GM12878 (cell line): ENCODE results near the gene ZNF735. TPM values are rescaled to one million over a fixed set of nuclear protein-coding genes. Genes with fewer than 3 reads are reported as not detected.

Experiments
- ATAC-seq: fragments of 200-7000 bp; cut with Tn5 transposase; 3 replicates; pipeline ENCODE4 v1.9.1; 2020; ENCODE audit warnings: mild to moderate bottlenecking, moderate library complexity
- BruUV-seq: library from RNA; stranded (reverse); fragments of 400-500 nt; replicated peaks from 2 replicates; lab custom pipeline; 2021; lab: Mats Ljungman, UMichigan
- CTCF ChIA-PET: fragments of 300-600 bp; sonication (Branson Sonifier 250); formaldehyde crosslinking; extraction: SDS; loops from one replicate; lab custom pipeline; 2021; ENCODE audit warnings: inconsistent platforms; lab: Yijun Ruan, JAX
- POLR2A ChIA-PET: fragments of 350-600 bp; formaldehyde crosslinking; extraction: SDS; loops from one replicate; lab custom pipeline; 2021; ENCODE audit warnings: inconsistent platforms; lab: Charles Lee
- RAD21 ChIA-PET: fragments of 300-600 bp; sonication (Branson Sonifier 250); formaldehyde crosslinking; loops from one replicate; lab custom pipeline; 2023; ENCODE audit warnings: antibody characterized with exemption; ENCODE audit not compliant: unreplicated experiment; lab: Charles Lee
- SMC1A ChIA-PET: fragments of 300-600 bp; sonication (Branson Sonifier 250); formaldehyde crosslinking; loops from one replicate; lab custom pipeline; 2023; ENCODE audit not compliant: unreplicated experiment, uncharacterized antibody; lab: Charles Lee
- DNase-seq: peaks from one replicate; pipeline ENCODE4 v3.0.0-alpha.2; 2011; ENCODE audit warnings: low read depth, low spot score
- FAIRE-seq: peaks from 3 replicates; lab custom pipeline; 2011; peaks lifted over from hg19 to GRCh38; lab: Jason Lieb, UNC
- H2AFZ ChIP-seq: 2 replicates; pipeline ENCODE4 v1.6.0; 2011; ENCODE audit warnings: low read depth, low read length, control low read depth; ENCODE audit not compliant: control insufficient read depth
- H3K27ac ChIP-seq: 2 replicates; pipeline ENCODE4 v1.5.1; 2011; ENCODE audit warnings: control low read depth; ENCODE audit not compliant: control insufficient read depth, insufficient read depth
- H3K27me3 ChIP-seq, 2 experiments: replicated peaks in 1 of 2; 2 replicates each; pipeline versions ENCODE4 v1.6.0 to v1.6.1; 2011; ENCODE audit warnings: low read length in 1 of 2; ENCODE audit not compliant: control insufficient read depth in 2 of 2, insufficient read depth in 2 of 2
- H3K36me3 ChIP-seq, 2 experiments: 2 replicates each; pipeline ENCODE4 v1.5.1; 2011; ENCODE audit warnings: low read length in 1 of 2; ENCODE audit not compliant: control insufficient read depth in 2 of 2, insufficient read depth in 2 of 2
- H3K4me1 ChIP-seq: 2 replicates; pipeline ENCODE4 v1.6.1; 2011; ENCODE audit warnings: mild to moderate bottlenecking, low read length, moderate library complexity, mixed read lengths; ENCODE audit not compliant: control insufficient read depth, insufficient read depth
- H3K4me2 ChIP-seq: 2 replicates; pipeline ENCODE4 v1.6.0; 2011; ENCODE audit warnings: control low read depth; ENCODE audit not compliant: control insufficient read depth, insufficient read depth
- H3K4me3 ChIP-seq: fragments of 200-600 bp; sonication (generic); 2 replicates; pipeline ENCODE4 v1.5.1; 2016
- H3K79me2 ChIP-seq: 2 replicates; pipeline ENCODE4 v1.6.0; 2011; ENCODE audit warnings: low read length; ENCODE audit not compliant: control insufficient read depth, insufficient read depth
- H3K9ac ChIP-seq: 2 replicates; pipeline ENCODE4 v1.8.0; 2011; ENCODE audit warnings: low read length, control low read depth, mixed read lengths; ENCODE audit not compliant: control insufficient read depth, insufficient read depth
- H3K9me3 ChIP-seq: replicated peaks from 3 replicates; pipeline ENCODE4 v1.5.1; 2011; ENCODE audit warnings: mild to moderate bottlenecking, low read length; ENCODE audit not compliant: control insufficient read depth, insufficient read depth
- H4K20me1 ChIP-seq: 2 replicates; pipeline ENCODE4 v1.6.0; 2011; ENCODE audit not compliant: control insufficient read depth, insufficient read depth
- CTCF ChIP-seq, 3 experiments: IDR thresholded peaks in 2 of 3; conservative IDR thresholded peaks in 1 of 3; 2 replicates each; pipeline ENCODE4 v1.5.1; 2011; ENCODE audit warnings: low read depth in 3 of 3, low read length in 3 of 3, mild to moderate bottlenecking in 3 of 3, control low read depth in 2 of 3, moderate library complexity in 2 of 3, inconsistent platforms in 1 of 3, mixed read lengths in 1 of 3; ENCODE audit not compliant: control insufficient read depth in 2 of 3, insufficient read depth in 1 of 3; ENCODE audit errors: extremely low read depth in 1 of 3
- HDAC2 ChIP-seq: fragments of 200-600 bp; sonication (generic); IDR thresholded peaks from 2 replicates; pipeline ENCODE4 v1.6.1; 2017
- MAX ChIP-seq: IDR thresholded peaks from 2 replicates; pipeline ENCODE4 v1.6.1; 2012; ENCODE audit warnings: low read depth, low read length, improper control_type of control experiment
- RAD21 ChIP-seq: IDR thresholded peaks from 2 replicates; pipeline ENCODE4 v1.6.1; 2011; ENCODE audit warnings: mild to moderate bottlenecking, low read depth, low read length, moderate library complexity; ENCODE audit not compliant: insufficient read depth
- SREBF1 ChIP-seq: IDR thresholded peaks from 2 replicates; pipeline ENCODE4 v1.6.1; 2012; ENCODE audit warnings: mild to moderate bottlenecking, low read length
- ZNF622 ChIP-seq: fragments of 450-650 bp; IDR thresholded peaks from 2 replicates; pipeline ENCODE4 v1.6.1; 2017; ENCODE audit warnings: mild to moderate bottlenecking, inconsistent platforms
- WGBS: methylation state at CpG from one replicate; pipeline ENCODE4 v1.1.6; 2016; ENCODE audit warnings: low lambda C conversion rate; ENCODE audit not compliant: insufficient replicate concordance, insufficient coverage; ENCODE audit errors: missing lambda C conversion rate; 5-methylcytosine and 5-hydroxymethylcytosine counted together
- in situ Hi-C: fragments of 300-500 bp; cut with MboI; formaldehyde crosslinking; loops from 9 replicates; pipeline ENCODE4 v1.14.3; 2018; ENCODE audit warnings: mixed read lengths
- intact Hi-C: fragments of 100-400 bp; cut with micrococcal nuclease; formaldehyde crosslinking; loops from one replicate; pipeline ENCODE4 v1.14.2; 2022; ENCODE audit not compliant: unreplicated experiment
- polyA plus RNA-seq, 11 experiments: library from polyadenylated mRNA; depleted of rRNA in 4 of 11; unstranded in 6 of 11; stranded (reverse) in 5 of 11; fragments of >200 nt; fragmentation: Nextera tagmentation in 4 of 11; fragmentation: Illumina TruSeq in 1 of 11; extraction: Ambion mirVana in 4 of 11; extraction: Trizol in 1 of 11; gene quantifications; 1 replicate in 1 of 11; 2 replicates in 10 of 11; pipeline versions ENCODE4 v1.2.1 to v1.2.3, GENCODE V29; 2011 to 2016; ENCODE audit warnings: inconsistent platforms in 2 of 11, missing spikeins in 2 of 11, low read depth in 1 of 11
- total RNA-seq, 4 experiments: library from RNA; depleted of rRNA in 3 of 4; stranded (reverse); fragments of >200 nt in 3 of 4; fragmentation: Illumina TruSeq in 1 of 4; extraction: Trizol in 1 of 4; gene quantifications; 2 replicates each; pipeline versions ENCODE4 v1.2.1 to v1.2.3, GENCODE V29; 2013 to 2021
- TF ChIP-seq, protein P1 (sequence below): IDR thresholded peaks from 2 replicates; pipeline ENCODE4 v1.6.1; 2012; ENCODE audit warnings: mild to moderate bottlenecking, low read depth, low read length

ZNF735 gene
- total and polyA plus RNA-seq, 10 of the 15 experiments (the other 5 are each of a cell fraction or from before 2014, with no cell fraction given) = not detected

- Histone ChIP-seq H3K27me3 (no peaks in the 10 kb centered on the region), H3K36me3 (no peaks in the 10 kb centered on the region), H3K4me1 (no peaks in the 10 kb centered on the region), H2AFZ (no peak overlapping the region), H3K79me2 (no peaks in the 10 kb centered on the region), H3K27ac (no peak overlapping the region), H3K9me3 (no peaks in the 10 kb centered on the region; the same call in 2 of the 3 replicates), H3K9ac (no peak overlapping the region), H3K4me3 (no peak overlapping the region), H3K4me2 (no peak overlapping the region), H4K20me1 (no peaks in the 10 kb centered on the region)
- FAIRE-seq (no peak), ATAC-seq (no peak), DNase-seq (no peak)
- no peak for TF ChIP-seq ZNF622
- TF ChIP-seq, protein P1, sequence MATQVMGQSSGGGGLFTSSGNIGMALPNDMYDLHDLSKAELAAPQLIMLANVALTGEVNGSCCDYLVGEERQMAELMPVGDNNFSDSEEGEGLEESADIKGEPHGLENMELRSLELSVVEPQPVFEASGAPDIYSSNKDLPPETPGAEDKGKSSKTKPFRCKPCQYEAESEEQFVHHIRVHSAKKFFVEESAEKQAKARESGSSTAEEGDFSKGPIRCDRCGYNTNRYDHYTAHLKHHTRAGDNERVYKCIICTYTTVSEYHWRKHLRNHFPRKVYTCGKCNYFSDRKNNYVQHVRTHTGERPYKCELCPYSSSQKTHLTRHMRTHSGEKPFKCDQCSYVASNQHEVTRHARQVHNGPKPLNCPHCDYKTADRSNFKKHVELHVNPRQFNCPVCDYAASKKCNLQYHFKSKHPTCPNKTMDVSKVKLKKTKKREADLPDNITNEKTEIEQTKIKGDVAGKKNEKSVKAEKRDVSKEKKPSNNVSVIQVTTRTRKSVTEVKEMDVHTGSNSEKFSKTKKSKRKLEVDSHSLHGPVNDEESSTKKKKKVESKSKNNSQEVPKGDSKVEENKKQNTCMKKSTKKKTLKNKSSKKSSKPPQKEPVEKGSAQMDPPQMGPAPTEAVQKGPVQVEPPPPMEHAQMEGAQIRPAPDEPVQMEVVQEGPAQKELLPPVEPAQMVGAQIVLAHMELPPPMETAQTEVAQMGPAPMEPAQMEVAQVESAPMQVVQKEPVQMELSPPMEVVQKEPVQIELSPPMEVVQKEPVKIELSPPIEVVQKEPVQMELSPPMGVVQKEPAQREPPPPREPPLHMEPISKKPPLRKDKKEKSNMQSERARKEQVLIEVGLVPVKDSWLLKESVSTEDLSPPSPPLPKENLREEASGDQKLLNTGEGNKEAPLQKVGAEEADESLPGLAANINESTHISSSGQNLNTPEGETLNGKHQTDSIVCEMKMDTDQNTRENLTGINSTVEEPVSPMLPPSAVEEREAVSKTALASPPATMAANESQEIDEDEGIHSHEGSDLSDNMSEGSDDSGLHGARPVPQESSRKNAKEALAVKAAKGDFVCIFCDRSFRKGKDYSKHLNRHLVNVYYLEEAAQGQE = peak; percentile 76
- in situ Hi-C loops = no loop called here
- no TSS peak for BruUV-seq
- ChIA-PET POLR2A (no interaction called here), RAD21 (no interaction called here), CTCF (no interaction called here), SMC1A (no interaction called here)
- 11% methylated on average over 6 of the region's 7 CpGs for WGBS
- intact Hi-C loops = no loop called here
Observed at GRCh38 chr7:64174941-64175340, 32.1 kb upstream of the ZNF735 start.

- under 1% methylated on average over 4 of the region's 4 CpGs for WGBS
- ATAC-seq (no peak), DNase-seq (no peak), FAIRE-seq (no peak)
- no TSS peak for BruUV-seq
- H3K4me3 ChIP-seq = no peak overlapping the region
- H3K4me1 ChIP-seq = no peaks in the 10 kb centered on the region
- RAD21 ChIA-PET = no interaction called here
- in situ Hi-C loops = no loop called here
- CTCF ChIA-PET = no interaction called here
- POLR2A ChIA-PET = no interaction called here
- no peaks in the 10 kb centered on the region for H3K27me3 ChIP-seq
- no peak overlapping the region for H3K4me2 ChIP-seq
- SMC1A ChIA-PET = no interaction called here
- no peaks in the 10 kb centered on the region; the same call in 2 of the 3 replicates for H3K9me3 ChIP-seq
- no peak overlapping the region for H2AFZ ChIP-seq
- H4K20me1 ChIP-seq = no peaks in the 10 kb centered on the region
- no peak overlapping the region for H3K27ac ChIP-seq
- intact Hi-C loops = no loop called here
- no peaks in the 10 kb centered on the region for H3K79me2 ChIP-seq
- H3K36me3 ChIP-seq = no peaks in the 10 kb centered on the region
- no peak overlapping the region for H3K9ac ChIP-seq
- TF ChIP-seq CTCF (IDR thresholded peaks at IDR 0.05 in 2 of 3, conservative IDR thresholded peaks at IDR 0.05 in 1 of 3; ENCODE audit: control insufficient read depth in 2 of 3, extremely low read depth in 1 of 3, insufficient read depth in 1 of 3, low read depth in 3 of 3, low read length in 3 of 3) (0 out of 6 replicates have a peak, but pooled peaks of 1 of the 3 experiments have one; percentile 6), SREBF1 (no peak), RAD21 (0 out of 2 replicates have a peak, but pooled peaks have one; percentile 22), MAX (no peak), HDAC2 (no peak)
Observed at GRCh38 chr7:64180989-64181388, 26.0 kb upstream of the ZNF735 start.
